Stomach (tissue), 9 donors: ENCODE results near the gene POU3F4. TPM values are rescaled to one million over a fixed set of nuclear protein-coding genes. Genes with fewer than 3 reads are reported as not detected.
A peak's percentile ranks its signal among the peaks of the same experiment; 100 is the strongest.

Experiments
- DNase-seq, 2 donors: peaks; one replicate each; pipeline versions ENCODE4 v3.0.0 to v3.0.0-alpha.2; 2013 to 2019
- H3K27ac ChIP-seq, 5 donors: fragments of 200-600 bp in 4 of 5; sonication (generic) in 4 of 5; one replicate each; pipeline ENCODE4 v1.5.1; 2013 to 2019; ENCODE audit warnings: mild to moderate bottlenecking in 1 of 5, moderate library complexity in 1 of 5
- H3K27me3 ChIP-seq, 3 donors: fragments of 200-600 bp; sonication (generic); one replicate each; pipeline ENCODE4 v1.5.1; 2017 to 2019; ENCODE audit warnings: mixed run types in 1 of 3
- H3K36me3 ChIP-seq, 4 donors: fragments of 200-600 bp; sonication (generic); 1 replicate in 3 of 4; 2 replicates in 1 of 4; pipeline ENCODE4 v1.5.1; 2016 to 2019
- H3K4me1 ChIP-seq, 4 donors: fragments of 200-600 bp; sonication (generic); one replicate each; pipeline ENCODE4 v1.5.1; 2016 to 2019
- H3K4me3 ChIP-seq, 4 donors: fragments of 200-600 bp; sonication (generic) in 3 of 4; one replicate each; pipeline ENCODE4 v1.5.1; 2016 to 2019; ENCODE audit warnings: mild to moderate bottlenecking in 1 of 4
- H3K9me3 ChIP-seq, 4 donors: fragments of 200-600 bp; sonication (generic); one replicate each; pipeline ENCODE4 v1.5.1; 2016 to 2019
- CTCF ChIP-seq, 7 experiments: fragments of 450-650 bp in 4 of 7; fragments of 200-600 bp in 3 of 7; sonication (generic) in 3 of 7; IDR thresholded peaks; one replicate each; pipeline ENCODE4 v1.5.1; 2016 to 2019; ENCODE audit warnings: antibody characterized with exemption in 7 of 7, control low read depth in 2 of 7, mild to moderate bottlenecking in 1 of 7
- EP300 ChIP-seq: sonication (generic); formaldehyde crosslinking; IDR thresholded peaks from one replicate; pipeline ENCODE4 v1.6.1; 2017; ENCODE audit warnings: antibody characterized with exemption
- POLR2A ChIP-seq, 4 donors: fragments of 450-650 bp; IDR thresholded peaks; one replicate each; pipeline ENCODE4 v1.6.1; 2016; ENCODE audit warnings: antibody characterized with exemption in 4 of 4, control low read depth in 2 of 4, mild to moderate bottlenecking in 1 of 4, moderate library complexity in 1 of 4
- POLR2AphosphoS5 ChIP-seq, 3 donors: sonication (generic); formaldehyde crosslinking; IDR thresholded peaks; one replicate each; pipeline ENCODE4 v1.6.1; 2016; ENCODE audit warnings: antibody characterized with exemption in 3 of 3
- WGBS, 5 donors: extraction: QIAGEN DNeasy Blood & Tissue Kit in 3 of 5; methylation state at CpG; one replicate each; pipeline versions ENCODE4 v1.1.5 to v1.1.7; 2013 to 2018; 5-methylcytosine and 5-hydroxymethylcytosine counted together
- intact Hi-C: fragments of 100-400 bp; cut with DNase I; formaldehyde crosslinking; loops from one replicate; pipeline ENCODE4 v1.15.1; 2023; ENCODE audit warnings: low total_unique reads
- polyA plus RNA-seq, 3 donors: library from polyadenylated mRNA; stranded (reverse); fragments of 200-250 nt; gene quantifications; one replicate each; pipeline ENCODE4 v1.2.3, GENCODE V29; 2013
- total RNA-seq, 5 donors: library from RNA; depleted of rRNA; stranded (reverse); fragments of >200 nt; gene quantifications; one replicate each; pipeline versions ENCODE4 v1.1.0 to v1.2.3, GENCODE V29; 2014 to 2016
- donor health status: healthy with polysubstance abuse.
- donor health status: Bipolar disorder and iron deficiency.
- donor health status: healthy.

Gene POU3F4
- total and polyA plus RNA-seq, 8 donors: not detected

GRCh38 chrX:83501530-83501929, 6.6 kb upstream of the POU3F4 start:
- Histone ChIP-seq H3K4me3 (no peak overlapping the region), H3K9me3 (no peaks in the 10 kb centered on the region), H3K27me3 (peaks cover 0 to 59% (median 47%) of the 10 kb centered on the region in 3 donors), H3K36me3 (no peaks in the 10 kb centered on the region), H3K4me1 (no peaks in the 10 kb centered on the region), H3K27ac (no peak overlapping the region)
- DNase-seq: no peak
- intact Hi-C loops: no loop called here
- TF ChIP-seq CTCF (IDR thresholded peaks at IDR 0.05): no peak
- TF ChIP-seq POLR2A (IDR thresholded peaks at IDR 0.05): no peak
- TF ChIP-seq EP300: no peak
- TF ChIP-seq POLR2AphosphoS5 (IDR thresholded peaks at IDR 0.05): no peak
- WGBS, 5 donors: 3 to 42% (median 11%) methylated on average over 6 to 11 of the region's 11 CpGs

GRCh38 chrX:83504721-83505479, 3.2 kb upstream of the POU3F4 start:
- Histone ChIP-seq H3K9me3 (peaks cover 0 to 15% (median 5%) of the 10 kb centered on the region in 4 donors), H3K36me3 (no peaks in the 10 kb centered on the region), H3K4me1 (peaks cover 0 to 19% (median 11%) of the 10 kb centered on the region in 4 donors), H3K27ac (no peak overlapping the region), H3K27me3 (peaks cover 10 to 93% (median 79%) of the 10 kb centered on the region in 3 donors), H3K4me3 (no peak overlapping the region)
- 6 to 19% (median 9%) methylated on average over 11 of the region's 11 CpGs for WGBS, 5 donors
- no peak for DNase-seq
- intact Hi-C loops: no loop called here
- no peak for TF ChIP-seq POLR2A (IDR thresholded peaks at IDR 0.05)
- TF ChIP-seq EP300: no peak
- TF ChIP-seq CTCF (IDR thresholded peaks at IDR 0.05): no peak
- no peak for TF ChIP-seq POLR2AphosphoS5 (IDR thresholded peaks at IDR 0.05)

- WGBS, 5 donors: 9 to 36% (median 16%) methylated on average over 30 to 50 of the region's 50 CpGs
- Histone ChIP-seq H3K4me1 (peaks cover 0 to 30% (median 16%) of the 10 kb centered on the region in 4 donors), H3K27me3 (peaks cover 10 to 86% (median 69%) of the 10 kb centered on the region in 3 donors), H3K27ac (no peak overlapping the region), H3K4me3 (peak overlapping the region in 1 of 4 donors; percentile 9), H3K9me3 (peaks cover 0 to 15% (median 5%) of the 10 kb centered on the region in 4 donors), H3K36me3 (no peaks in the 10 kb centered on the region)
- intact Hi-C loops: no loop called here
- DNase-seq: peak in 1 of 2 donors; percentile 3
- TF ChIP-seq POLR2A (IDR thresholded peaks at IDR 0.05) (no peak), POLR2AphosphoS5 (IDR thresholded peaks at IDR 0.05) (no peak), CTCF (IDR thresholded peaks at IDR 0.05) (no peak), EP300 (no peak)
Observed at GRCh38 chrX:83508526-83509253, 600 bp downstream of the POU3F4 start.

- peak overlapping the region in 1 of 4 donors; percentile 7 for H3K4me3 ChIP-seq
Observed at GRCh38 chrX:83509254-83509801, 1.2 kb downstream of the POU3F4 start.

More at GRCh38 chrX:83509254-83509801, 1.2 kb downstream of the POU3F4 start:
- TF ChIP-seq CTCF (IDR thresholded peaks at IDR 0.05): no peak
- TF ChIP-seq POLR2AphosphoS5 (IDR thresholded peaks at IDR 0.05): no peak
- no peak for TF ChIP-seq POLR2A (IDR thresholded peaks at IDR 0.05)
- TF ChIP-seq EP300: no peak
- peaks cover 0 to 15% (median 5%) of the 10 kb centered on the region in 4 donors for H3K9me3 ChIP-seq
- H3K36me3 ChIP-seq: no peaks in the 10 kb centered on the region
- intact Hi-C loops: no loop called here
- H3K4me1 ChIP-seq: peaks cover 0 to 30% (median 16%) of the 10 kb centered on the region in 4 donors
- H3K27ac ChIP-seq: no peak overlapping the region
- no peak for DNase-seq
- H3K27me3 ChIP-seq: peaks cover 10 to 79% (median 63%) of the 10 kb centered on the region in 3 donors
- 6 to 43% (median 18%) methylated on average over 16 of the region's 16 CpGs for WGBS, 5 donors
